ENCODE measurements around the gene CHERP.
"Not testable (repeated sequence)": the region's sequence is repeated elsewhere in the genome, so short reads cannot be mapped to it uniquely, and the experiment has no call there.

Gene CHERP

GRCh38 chr19:16497837-16498236 lies 44.4 kb downstream of the CHERP start:
- H3K4me3 ChIP-seq (ENCODE audit: control insufficient read depth, low read depth, low read length): no peak overlapping the region
- no peak for DNase-seq (ENCODE audit: low read depth)
- TF ChIP-seq CTCF (IDR thresholded peaks at IDR 0.05; ENCODE audit: control insufficient read depth, insufficient read depth, low read depth, low read length, missing control alignments): no peak

- DNase-seq (ENCODE audit: low read depth): no peak
- H3K4me3 ChIP-seq (ENCODE audit: control insufficient read depth, low read depth, low read length): peak overlapping the region; percentile 82
- TF ChIP-seq CTCF (IDR thresholded peaks at IDR 0.05; ENCODE audit: control insufficient read depth, insufficient read depth, low read depth, low read length, missing control alignments): no peak
Measured at GRCh38 chr19:16497042-16497441, 45.2 kb downstream of the CHERP start.

GRCh38 chr19:16496613-16496983 lies 45.6 kb downstream of the CHERP start:
- DNase-seq (ENCODE audit: low read depth): no peak
- peak overlapping the region; percentile 82 for H3K4me3 ChIP-seq (ENCODE audit: control insufficient read depth, low read depth, low read length)
- no peak for TF ChIP-seq CTCF (IDR thresholded peaks at IDR 0.05; ENCODE audit: control insufficient read depth, insufficient read depth, low read depth, low read length, missing control alignments)

- H3K4me3 ChIP-seq (ENCODE audit: control insufficient read depth, low read depth, low read length): peak within 1 kb of the TSS; percentile 82
- TF ChIP-seq CTCF (IDR thresholded peaks at IDR 0.05; ENCODE audit: control insufficient read depth, insufficient read depth, low read depth, low read length, missing control alignments): no peak
- DNase-seq (ENCODE audit: low read depth): peak; percentile 93
Measured at GRCh38 chr19:16495982-16496612, 46.1 kb downstream of the CHERP start, which contains the start of the genes C19orf44 and CALR3. TSS of gene C19orf44 (plus strand) at chr19:16496394. CDS start at chr19:16500793, 4,399 bp downstream. TSS of gene CALR3 (minus strand) at chr19:16496167. CDS start at chr19:16496129, 38 bp downstream.

GRCh38 chr19:16486476-16486875 lies 55.8 kb downstream of the CHERP start:
- not testable (repeated sequence) for H3K4me3 ChIP-seq (ENCODE audit: control insufficient read depth, low read depth, low read length); DNase-seq (ENCODE audit: low read depth)

GRCh38 chr19:16482745-16483144 lies 59.5 kb downstream of the CHERP start:
- no peak for TF ChIP-seq CTCF (IDR thresholded peaks at IDR 0.05; ENCODE audit: control insufficient read depth, insufficient read depth, low read depth, low read length, missing control alignments)
- H3K4me3 ChIP-seq (ENCODE audit: control insufficient read depth, low read depth, low read length): no peak overlapping the region
- DNase-seq (ENCODE audit: low read depth): no peak

GRCh38 chr19:16477311-16477710 lies 64.9 kb downstream of the CHERP start:
- TF ChIP-seq CTCF (IDR thresholded peaks at IDR 0.05; ENCODE audit: control insufficient read depth, insufficient read depth, low read depth, low read length, missing control alignments): no peak
- no peak overlapping the region for H3K4me3 ChIP-seq (ENCODE audit: control insufficient read depth, low read depth, low read length)
- no peak for DNase-seq (ENCODE audit: low read depth)
